DOHH2 (cell line): Measurements from ENCODE around the gene RGMB.

ENCODE experiments used
- EZH2phosphoT487 ChIP-seq: fragments of 200-600 bp; sonication (generic); IDR thresholded peaks from 2 replicates; pipeline ENCODE4 v1.6.1; 2017; ENCODE audit warnings: borderline replicate concordance, mild to moderate bottlenecking, antibody characterized with exemption, low read length, moderate library complexity, mixed read lengths
- TF ChIP-seq, protein P1 (sequence below): fragments of 200-600 bp; sonication (generic); IDR thresholded peaks from one replicate; pipeline ENCODE4 v1.5.1; 2014; ENCODE audit warnings: antibody characterized with exemption, mild to moderate bottlenecking, low read depth, low read length; ENCODE audit not compliant: poor library complexity, severe bottlenecking

DNA sequence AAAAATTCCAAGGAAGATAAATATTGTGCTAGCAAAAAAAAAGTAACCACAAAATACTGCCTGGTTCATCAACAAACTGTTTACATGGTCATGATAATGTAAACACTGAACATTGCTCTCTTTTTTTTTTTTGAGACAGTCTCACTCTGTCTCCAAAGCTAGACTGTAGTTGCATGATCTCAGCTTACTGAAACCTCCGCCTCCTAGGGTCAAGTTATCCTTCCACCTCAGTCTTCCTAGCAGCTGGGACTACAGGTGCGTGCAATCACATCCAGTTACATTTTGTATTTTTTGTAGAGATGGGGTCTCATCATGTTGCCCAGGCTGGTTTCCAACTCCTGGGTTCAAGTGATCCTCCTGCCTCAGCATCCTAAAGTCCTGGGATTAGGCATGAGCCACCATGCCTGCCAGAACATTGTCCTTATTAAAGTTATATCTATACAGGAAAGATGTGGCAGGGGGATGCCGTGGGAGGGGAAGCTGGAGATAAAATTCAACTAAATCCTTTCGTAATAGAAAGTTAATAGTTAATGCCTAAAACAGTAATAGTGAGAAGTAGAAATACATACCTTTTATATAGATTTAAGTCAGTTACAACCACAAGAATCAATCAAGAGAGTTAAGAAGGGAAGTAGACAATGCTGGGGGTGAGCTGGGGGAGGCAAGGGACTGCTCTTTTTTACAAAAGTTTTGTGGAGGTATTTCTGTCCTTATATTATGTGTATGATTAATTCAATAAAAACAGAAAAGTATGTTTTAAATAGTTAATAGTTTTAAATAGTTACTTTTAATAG, 52.3 kb downstream of the RGMB start:
- TF ChIP-seq, protein P1, sequence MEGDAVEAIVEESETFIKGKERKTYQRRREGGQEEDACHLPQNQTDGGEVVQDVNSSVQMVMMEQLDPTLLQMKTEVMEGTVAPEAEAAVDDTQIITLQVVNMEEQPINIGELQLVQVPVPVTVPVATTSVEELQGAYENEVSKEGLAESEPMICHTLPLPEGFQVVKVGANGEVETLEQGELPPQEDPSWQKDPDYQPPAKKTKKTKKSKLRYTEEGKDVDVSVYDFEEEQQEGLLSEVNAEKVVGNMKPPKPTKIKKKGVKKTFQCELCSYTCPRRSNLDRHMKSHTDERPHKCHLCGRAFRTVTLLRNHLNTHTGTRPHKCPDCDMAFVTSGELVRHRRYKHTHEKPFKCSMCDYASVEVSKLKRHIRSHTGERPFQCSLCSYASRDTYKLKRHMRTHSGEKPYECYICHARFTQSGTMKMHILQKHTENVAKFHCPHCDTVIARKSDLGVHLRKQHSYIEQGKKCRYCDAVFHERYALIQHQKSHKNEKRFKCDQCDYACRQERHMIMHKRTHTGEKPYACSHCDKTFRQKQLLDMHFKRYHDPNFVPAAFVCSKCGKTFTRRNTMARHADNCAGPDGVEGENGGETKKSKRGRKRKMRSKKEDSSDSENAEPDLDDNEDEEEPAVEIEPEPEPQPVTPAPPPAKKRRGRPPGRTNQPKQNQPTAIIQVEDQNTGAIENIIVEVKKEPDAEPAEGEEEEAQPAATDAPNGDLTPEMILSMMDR, result no peak
- TF ChIP-seq EZH2phosphoT487, result no peak
